HL-60 (cell line): Measurements from ENCODE around the gene RPS6KA3.
A peak's percentile ranks its signal among the peaks of the same experiment; 100 is the strongest.

Experiments used
- DNase-seq, 2 experiments: peaks; one replicate each; pipeline ENCODE4 v3.0.0-alpha.2; 2010 to 2020; ENCODE audit warnings: low read depth in 1 of 2, low spot score in 1 of 2
- H3K27ac ChIP-seq: fragments of 250-450 bp; sonication (Bioruptor Pico); replicated peaks from 2 replicates; pipeline ENCODE4 v1.5.1; 2020; ENCODE audit warnings: mild to moderate bottlenecking, moderate library complexity
- H3K27me3 ChIP-seq: fragments of 250-450 bp; sonication (Bioruptor Pico); 2 replicates; pipeline ENCODE4 v1.5.1; 2021; ENCODE audit warnings: mild to moderate bottlenecking, moderate library complexity; ENCODE audit not compliant: insufficient read depth, poor library complexity, severe bottlenecking
- H3K4me3 ChIP-seq: replicated peaks from 2 replicates; pipeline ENCODE4 v1.5.1; 2011; ENCODE audit warnings: mild to moderate bottlenecking, control low read depth, low read length; ENCODE audit not compliant: insufficient read depth
- CTCF ChIP-seq: IDR thresholded peaks from one replicate; pipeline ENCODE4 v1.5.1; 2011; ENCODE audit warnings: low read length, control low read depth, inconsistent platforms; ENCODE audit not compliant: insufficient read depth
- GABPA ChIP-seq: IDR thresholded peaks from 2 replicates; pipeline ENCODE4 v1.6.1; 2012; ENCODE audit warnings: low read depth
- POLR2AphosphoS5 ChIP-seq: IDR thresholded peaks from 2 replicates; pipeline ENCODE4 v1.6.1; 2012; ENCODE audit warnings: low read depth
- REST ChIP-seq: IDR thresholded peaks from 2 replicates; pipeline ENCODE4 v1.6.1; 2012; ENCODE audit warnings: low read depth; ENCODE audit not compliant: insufficient replicate concordance
- SPI1 ChIP-seq: IDR thresholded peaks from 2 replicates; pipeline ENCODE4 v1.6.1; 2012; ENCODE audit warnings: low read depth, mild to moderate bottlenecking, borderline replicate concordance

The RPS6KA3 gene

GRCh38 chrX:20189171-20189570 is 77.5 kb downstream of the RPS6KA3 start:
- TF ChIP-seq CTCF (no peak), POLR2AphosphoS5 (no peak), SPI1 (no peak), REST (no peak), GABPA (no peak)
- DNase-seq, result no peak
- no peaks in the 10 kb centered on the region for H3K27me3 ChIP-seq
- no peak overlapping the region for H3K27ac ChIP-seq
- no peak overlapping the region for H3K4me3 ChIP-seq

GRCh38 chrX:20181598-20182329 is 84.9 kb downstream of the RPS6KA3 start:
- no peak for DNase-seq
- H3K27me3 ChIP-seq, result no peaks in the 10 kb centered on the region
- TF ChIP-seq SPI1 (peak; percentile 73), REST (no peak)
- H3K27ac ChIP-seq, result no peak overlapping the region
- no peak overlapping the region for H3K4me3 ChIP-seq

- H3K27ac ChIP-seq, result no peak overlapping the region
- TF ChIP-seq CTCF (no peak), REST (no peak), GABPA (no peak), SPI1 (no peak), POLR2AphosphoS5 (no peak)
- H3K27me3 ChIP-seq, result no peaks in the 10 kb centered on the region
- no peak for DNase-seq
- H3K4me3 ChIP-seq, result no peak overlapping the region
These were observed 89.6 kb downstream of the RPS6KA3 start for GRCh38 chrX:20177093-20177492.
